GM12874 (cell line): Measurements from ENCODE around the gene CHPF2.

Experiments used
- TF ChIP-seq, protein P1 (sequence below): IDR thresholded peaks from 2 replicates; pipeline ENCODE4 v1.5.1; 2011; ENCODE audit warnings: low read depth, mild to moderate bottlenecking, control low read depth, low read length, moderate library complexity; ENCODE audit not compliant: insufficient read depth

CHPF2 gene, protein sequence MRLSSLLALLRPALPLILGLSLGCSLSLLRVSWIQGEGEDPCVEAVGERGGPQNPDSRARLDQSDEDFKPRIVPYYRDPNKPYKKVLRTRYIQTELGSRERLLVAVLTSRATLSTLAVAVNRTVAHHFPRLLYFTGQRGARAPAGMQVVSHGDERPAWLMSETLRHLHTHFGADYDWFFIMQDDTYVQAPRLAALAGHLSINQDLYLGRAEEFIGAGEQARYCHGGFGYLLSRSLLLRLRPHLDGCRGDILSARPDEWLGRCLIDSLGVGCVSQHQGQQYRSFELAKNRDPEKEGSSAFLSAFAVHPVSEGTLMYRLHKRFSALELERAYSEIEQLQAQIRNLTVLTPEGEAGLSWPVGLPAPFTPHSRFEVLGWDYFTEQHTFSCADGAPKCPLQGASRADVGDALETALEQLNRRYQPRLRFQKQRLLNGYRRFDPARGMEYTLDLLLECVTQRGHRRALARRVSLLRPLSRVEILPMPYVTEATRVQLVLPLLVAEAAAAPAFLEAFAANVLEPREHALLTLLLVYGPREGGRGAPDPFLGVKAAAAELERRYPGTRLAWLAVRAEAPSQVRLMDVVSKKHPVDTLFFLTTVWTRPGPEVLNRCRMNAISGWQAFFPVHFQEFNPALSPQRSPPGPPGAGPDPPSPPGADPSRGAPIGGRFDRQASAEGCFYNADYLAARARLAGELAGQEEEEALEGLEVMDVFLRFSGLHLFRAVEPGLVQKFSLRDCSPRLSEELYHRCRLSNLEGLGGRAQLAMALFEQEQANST

DNA sequence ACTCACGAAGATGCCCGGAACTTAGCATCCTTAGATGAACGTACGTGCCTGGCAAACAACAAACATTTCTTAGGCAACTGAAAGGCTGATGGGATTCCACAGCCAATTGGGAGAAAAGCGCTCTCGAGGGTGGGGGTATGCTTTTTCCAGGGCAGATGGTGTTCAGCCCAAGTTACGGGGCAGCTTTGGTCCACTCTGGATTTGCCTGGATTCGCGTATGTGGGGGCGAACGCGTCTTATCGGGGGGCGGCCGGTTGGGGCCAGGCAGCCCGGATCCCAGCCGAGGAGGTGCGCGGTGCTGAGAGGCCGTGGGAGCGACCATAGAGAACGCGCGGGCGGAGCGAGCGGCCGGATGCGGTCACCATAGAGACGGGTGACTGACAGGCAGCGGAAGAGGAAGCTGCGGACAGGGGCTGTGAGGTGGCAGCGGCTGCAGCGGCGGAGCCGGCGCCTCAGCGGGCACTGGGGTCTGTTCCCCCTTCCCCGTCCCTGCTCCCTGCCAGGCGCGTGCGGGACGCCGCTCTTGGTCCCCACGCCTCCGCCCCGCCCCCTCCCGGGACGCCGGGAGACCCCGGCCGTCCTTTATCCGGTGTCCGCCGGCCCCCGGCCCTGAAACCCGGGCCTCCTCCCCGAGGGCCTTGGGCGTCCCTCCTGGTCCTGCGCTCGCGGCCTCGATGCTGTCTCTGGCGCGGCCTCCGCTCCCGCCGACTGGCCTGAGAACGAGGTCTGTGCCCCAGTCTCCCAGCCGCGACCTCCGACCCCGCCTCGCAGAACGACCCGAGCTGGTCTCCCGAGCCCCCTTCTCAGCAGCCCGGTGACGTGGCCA lies at the start of gene CHPF2:
Gene CHPF2 (plus strand): TSS at position 393 of the 826 bp plus-strand sequence. CDS start 1,529 bp downstream, outside the sequence.
- TF ChIP-seq, protein P1, sequence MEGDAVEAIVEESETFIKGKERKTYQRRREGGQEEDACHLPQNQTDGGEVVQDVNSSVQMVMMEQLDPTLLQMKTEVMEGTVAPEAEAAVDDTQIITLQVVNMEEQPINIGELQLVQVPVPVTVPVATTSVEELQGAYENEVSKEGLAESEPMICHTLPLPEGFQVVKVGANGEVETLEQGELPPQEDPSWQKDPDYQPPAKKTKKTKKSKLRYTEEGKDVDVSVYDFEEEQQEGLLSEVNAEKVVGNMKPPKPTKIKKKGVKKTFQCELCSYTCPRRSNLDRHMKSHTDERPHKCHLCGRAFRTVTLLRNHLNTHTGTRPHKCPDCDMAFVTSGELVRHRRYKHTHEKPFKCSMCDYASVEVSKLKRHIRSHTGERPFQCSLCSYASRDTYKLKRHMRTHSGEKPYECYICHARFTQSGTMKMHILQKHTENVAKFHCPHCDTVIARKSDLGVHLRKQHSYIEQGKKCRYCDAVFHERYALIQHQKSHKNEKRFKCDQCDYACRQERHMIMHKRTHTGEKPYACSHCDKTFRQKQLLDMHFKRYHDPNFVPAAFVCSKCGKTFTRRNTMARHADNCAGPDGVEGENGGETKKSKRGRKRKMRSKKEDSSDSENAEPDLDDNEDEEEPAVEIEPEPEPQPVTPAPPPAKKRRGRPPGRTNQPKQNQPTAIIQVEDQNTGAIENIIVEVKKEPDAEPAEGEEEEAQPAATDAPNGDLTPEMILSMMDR, result no peak

DNA sequence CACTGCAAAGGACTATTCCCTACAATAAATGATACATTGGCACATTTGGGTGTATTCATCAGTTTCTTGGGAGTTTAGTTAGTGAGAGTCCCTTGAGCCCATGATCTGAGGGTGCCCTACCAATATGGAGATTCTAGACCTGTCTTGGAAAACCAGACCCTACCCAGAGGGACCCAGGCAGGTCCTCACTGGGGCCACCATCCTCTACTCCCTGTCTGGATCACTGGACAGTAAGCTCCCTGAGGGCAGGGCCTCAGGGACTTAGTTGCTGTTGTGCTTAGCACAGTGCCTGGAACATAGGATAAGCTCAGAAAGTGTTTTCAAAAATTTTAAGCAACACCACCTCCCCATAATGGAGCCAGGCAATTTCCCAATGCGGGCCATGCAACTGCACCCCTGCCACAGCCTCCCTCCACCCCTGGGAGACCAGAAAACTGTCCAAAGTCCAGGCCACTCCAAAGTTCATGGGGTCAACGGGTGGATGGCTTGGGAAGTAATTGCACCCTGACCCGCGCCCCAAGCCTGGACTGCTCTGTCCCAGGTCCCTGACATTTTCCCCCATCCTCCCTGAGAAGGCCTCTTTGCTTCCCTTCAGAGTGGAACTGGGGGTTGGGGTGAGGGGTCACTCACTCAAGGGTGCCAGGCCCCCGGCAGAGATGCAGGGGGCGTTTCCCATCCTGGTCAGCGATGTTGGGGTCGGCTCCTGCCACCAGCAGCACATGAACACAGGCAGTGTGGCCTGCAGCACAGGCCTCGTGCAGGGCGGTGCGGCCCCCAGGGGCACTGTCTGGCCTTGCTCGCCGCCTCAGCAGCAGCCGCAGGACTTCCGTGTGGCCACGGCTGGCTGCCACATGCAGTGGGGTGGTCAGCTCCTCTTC lies 46.3 kb upstream of the CHPF2 start:
- TF ChIP-seq, protein P1, result no peak

GRCh38 chr7:151186640-151187408 lies 45.5 kb upstream of the CHPF2 start, which contains the start of gene ASB10:
ASB10 (minus strand) TSS chr7:151187250; CDS start chr7:151187130, 120 bp downstream.
- TF ChIP-seq, protein P1, result no peak

GRCh38 chr7:151187409-151188251 lies 44.7 kb upstream of the CHPF2 start:
- TF ChIP-seq, protein P1, result no peak

GRCh38 chr7:151188252-151188542 lies 44.1 kb upstream of the CHPF2 start:
- TF ChIP-seq, protein P1, result no peak

- TF ChIP-seq, protein P1, result no peak
Observed at GRCh38 chr7:151189038-151189437, 43.2 kb upstream of the CHPF2 start.
